NCI-H1105 (cell line): ENCODE results near the gene MYPOP.

Experiments used
- DNase-seq: peaks from one replicate; lab custom pipeline; 2025; lab: John Stamatoyannopoulos, UW

Gene MYPOP

GRCh38 chr19:45901912-45902650 is at the start of gene MYPOP:
TSS of gene MYPOP (minus strand) at chr19:45902613. CDS start at chr19:45901773, 840 bp downstream.
- DNase-seq = peak; percentile 21

GRCh38 chr19:45947926-45948325 is 45.5 kb upstream of the MYPOP start:
- no peak for DNase-seq

GRCh38 chr19:45940515-45940805 is 38.0 kb upstream of the MYPOP start:
- DNase-seq = no peak

- DNase-seq = no peak
Observed at GRCh38 chr19:45939792-45940514, 37.5 kb upstream of the MYPOP start.

- DNase-seq = no peak
Observed at GRCh38 chr19:45938733-45939319, 36.4 kb upstream of the MYPOP start.

GRCh38 chr19:45935267-45935666 is 32.9 kb upstream of the MYPOP start:
- no peak for DNase-seq

- no peak for DNase-seq
Observed at GRCh38 chr19:45934551-45935230, 32.3 kb upstream of the MYPOP start.

- no peak for DNase-seq
Observed at GRCh38 chr19:45933759-45934158, 31.3 kb upstream of the MYPOP start.

- DNase-seq = no peak
Observed at GRCh38 chr19:45931055-45931454, 28.6 kb upstream of the MYPOP start.

- no peak for DNase-seq
Observed at GRCh38 chr19:45929247-45929646, 26.8 kb upstream of the MYPOP start.

GRCh38 chr19:45927565-45928261 is 25.3 kb upstream of the MYPOP start:
- DNase-seq = peak; percentile 98

GRCh38 chr19:45924891-45925447 is 22.6 kb upstream of the MYPOP start:
- no peak for DNase-seq

GRCh38 chr19:45922281-45922680 is 19.9 kb upstream of the MYPOP start:
- no peak for DNase-seq

- DNase-seq = no peak
Observed at GRCh38 chr19:45920458-45920857, 18.0 kb upstream of the MYPOP start.

- DNase-seq = no peak
Observed at GRCh38 chr19:45919678-45920077, 17.3 kb upstream of the MYPOP start.

GRCh38 chr19:45918721-45919120 is 16.3 kb upstream of the MYPOP start:
- DNase-seq = no peak

GRCh38 chr19:45917421-45918091 is 15.1 kb upstream of the MYPOP start:
- DNase-seq = no peak

GRCh38 chr19:45913874-45914830 is 11.7 kb upstream of the MYPOP start, which contains the start of gene NANOS2:
TSS of gene NANOS2 (minus strand) at chr19:45914778. CDS start at chr19:45914693, 85 bp downstream.
- DNase-seq = no peak

- no peak for DNase-seq
Observed at GRCh38 chr19:45911291-45911690, 8.9 kb upstream of the MYPOP start.

- no peak for DNase-seq
Observed at GRCh38 chr19:45908956-45909355, 6.5 kb upstream of the MYPOP start.
